ENCODE results near the gene TRPC6. TPM values are rescaled to one million over a fixed set of nuclear protein-coding genes. Genes with fewer than 3 reads are reported as not detected.
A peak's percentile ranks its signal among the peaks of the same experiment; 100 is the strongest.

Gene TRPC6
- total RNA-seq, 1 donor from 2014 or later, result 5.6 TPM

- no peaks in the 10 kb centered on the region for H3K9me3 ChIP-seq
- intact Hi-C loops (cut with DNase I), result no loop called here
- DNase-seq (ENCODE audit: extremely low spot score in 2 of 2), result no peak
- H3K27ac ChIP-seq, result no peak overlapping the region
- H3K4me1 ChIP-seq, result peaks cover under 1% of the 10 kb centered on the region
- no peaks in the 10 kb centered on the region for H3K27me3 ChIP-seq
- H3K4me3 ChIP-seq, result no peak overlapping the region
- TF ChIP-seq POLR2AphosphoS5 (IDR thresholded peaks at IDR 0.05; ENCODE audit: insufficient read depth in 1 of 2, low read depth in 1 of 2), result no peak
- no peak for TF ChIP-seq CTCF (IDR thresholded peaks at IDR 0.05)
- no peak for TF ChIP-seq POLR2A (IDR thresholded peaks at IDR 0.05)
- H3K36me3 ChIP-seq, result no peaks in the 10 kb centered on the region
These were observed 154.9 kb downstream of the TRPC6 start for GRCh38 chr11:101428918-101429317.

GRCh38 chr11:101407324-101407723 is 176.5 kb downstream of the TRPC6 start:
- no peak for TF ChIP-seq POLR2AphosphoS5 (IDR thresholded peaks at IDR 0.05; ENCODE audit: insufficient read depth in 1 of 2, low read depth in 1 of 2)
- TF ChIP-seq CTCF (IDR thresholded peaks at IDR 0.05), result no peak
- TF ChIP-seq POLR2A (IDR thresholded peaks at IDR 0.05), result no peak
- H3K4me1 ChIP-seq, result peaks cover 30% of the 10 kb centered on the region
- intact Hi-C loops (cut with DNase I), result no loop called here
- peak overlapping the region; percentile 36 for H3K27ac ChIP-seq
- peak overlapping the region in 1 of 2 donors; percentile 6 for H3K4me3 ChIP-seq
- H3K27me3 ChIP-seq, result no peaks in the 10 kb centered on the region
- no peaks in the 10 kb centered on the region for H3K9me3 ChIP-seq
- no peak for DNase-seq (ENCODE audit: extremely low spot score in 2 of 2)
- H3K36me3 ChIP-seq, result no peaks in the 10 kb centered on the region

Small RNAs within 50 kb of the gene (microRNA-seq; reads per million reads assigned to microRNA genes)
- gene MIR3920 (ENCODE audit: borderline number of aligned reads, borderline replicate concordance), result not detected

Small RNAs within 50 kb of the gene (small RNA-seq; reads per million reads assigned to genes)
- not detected for gene MIR3920

All from vagina (tissue), 2 donors.